Effector memory CD8-positive, alpha-beta T cell (primary cell): ENCODE results near the gene KRT33B.
"Not testable (repeated sequence)": the region's sequence is repeated elsewhere in the genome, so short reads cannot be mapped to it uniquely, and the experiment has no call there.

Experiments used
- ATAC-seq: fragments of 150-1000 bp; cut with Tn5 transposase; replicated peaks from 2 replicates; pipeline ENCODE4 v1.10.0; 2021; ENCODE audit warnings: mild to moderate bottlenecking, moderate library complexity
- DNase-seq, 3 experiments: peaks; one replicate each; pipeline ENCODE4 v3.0.0; 2021
- H3K27ac Mint-ChIP-seq, 2 donors: one replicate each; pipeline ENCODE4 v1.8.0; 2022; ENCODE audit warnings: mild to moderate bottlenecking in 2 of 2, mixed read lengths in 2 of 2, moderate library complexity in 2 of 2
- H3K27me3 Mint-ChIP-seq, 2 donors: one replicate each; pipeline ENCODE4 v1.8.0; 2022; ENCODE audit warnings: mixed read lengths in 2 of 2
- H3K36me3 Mint-ChIP-seq: one replicate; pipeline ENCODE4 v1.8.0; 2022; ENCODE audit warnings: mild to moderate bottlenecking, moderate library complexity, mixed read lengths; ENCODE audit not compliant: insufficient read depth
- H3K4me1 Mint-ChIP-seq, 2 donors: one replicate each; pipeline ENCODE4 v1.8.0; 2022; ENCODE audit warnings: low read depth in 2 of 2, mixed read lengths in 2 of 2
- H3K4me3 Mint-ChIP-seq, 2 donors: one replicate each; pipeline ENCODE4 v1.8.0; 2022; ENCODE audit warnings: mild to moderate bottlenecking in 2 of 2, mixed read lengths in 2 of 2, moderate library complexity in 2 of 2
- H3K9me3 Mint-ChIP-seq, 2 donors: one replicate each; pipeline ENCODE4 v1.8.0; 2022; ENCODE audit warnings: mixed read lengths in 2 of 2

Gene KRT33B

GRCh38 chr17:41403404-41404023, 33.9 kb upstream of the KRT33B start:
- peak overlapping the region; percentile 4 to 28 for H3K4me3 Mint-ChIP-seq
- no peaks in the 10 kb centered on the region for H3K36me3 Mint-ChIP-seq
- peaks cover 12 to 28% of the 10 kb centered on the region in 2 donors for H3K4me1 Mint-ChIP-seq
- ATAC-seq = no peak
- H3K9me3 Mint-ChIP-seq = no peaks in the 10 kb centered on the region
- peak overlapping the region; percentile 29 to 59 for H3K27ac Mint-ChIP-seq
- H3K27me3 Mint-ChIP-seq = peaks cover 5 to 6% of the 10 kb centered on the region in 2 donors
- no peak for DNase-seq

DNA sequence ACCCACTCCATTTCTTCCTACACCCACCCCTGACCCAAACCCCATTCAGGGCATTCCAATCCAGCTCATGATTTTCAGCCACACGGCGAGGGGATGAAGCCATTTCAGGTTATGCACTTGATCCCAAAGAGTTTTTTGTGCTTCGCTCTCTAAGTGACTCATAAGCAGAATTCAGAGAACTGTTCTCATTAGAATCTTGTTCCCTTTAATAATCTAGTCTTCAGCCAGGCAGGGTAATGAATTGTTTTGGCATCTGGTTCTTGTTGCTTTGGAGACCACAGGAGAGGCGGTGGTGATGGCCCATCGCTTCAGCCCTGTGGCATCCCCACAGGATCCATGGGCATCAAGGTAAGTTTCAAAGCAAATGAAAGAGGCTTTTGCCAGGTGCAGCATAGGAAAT, 32.5 kb upstream of the KRT33B start:
- DNase-seq = no peak
- Mint-ChIP-seq H3K9me3 (no peaks in the 10 kb centered on the region), H3K27me3 (peaks cover 0 to 15% of the 10 kb centered on the region in 2 donors), H3K4me1 (peaks cover 12 to 23% of the 10 kb centered on the region in 2 donors), H3K36me3 (no peaks in the 10 kb centered on the region), H3K4me3 (no peak overlapping the region), H3K27ac (peak overlapping the region in 1 of 2 donors; percentile 4)
- no peak for ATAC-seq

GRCh38 chr17:41396996-41397660, 27.5 kb upstream of the KRT33B start, which contains the start of gene KRT31:
TSS of gene KRT31 (minus strand) at chr17:41397608. CDS start at chr17:41397539, 69 bp downstream.
- no peak for ATAC-seq
- Mint-ChIP-seq H3K4me1 (peaks cover 0 to 2% of the 10 kb centered on the region in 2 donors), H3K27me3 (peaks cover 19 to 31% of the 10 kb centered on the region in 2 donors), H3K36me3 (peaks cover 3% of the 10 kb centered on the region), H3K4me3 (no peak within 1 kb of the TSS), H3K27ac (no peak within 1 kb of the TSS), H3K9me3 (no peaks in the 10 kb centered on the region)
- DNase-seq = no peak

- Mint-ChIP-seq H3K4me3 (no peak overlapping the region), H3K27me3 (peaks cover 25 to 37% of the 10 kb centered on the region in 2 donors), H3K36me3 (peaks cover 3% of the 10 kb centered on the region), H3K4me1 (peaks cover 0 to 2% of the 10 kb centered on the region in 2 donors), H3K9me3 (no peaks in the 10 kb centered on the region), H3K27ac (no peak overlapping the region)
- DNase-seq (no peak), ATAC-seq (no peak)
These were observed 26.7 kb upstream of the KRT33B start for GRCh38 chr17:41396340-41396739.

DNA sequence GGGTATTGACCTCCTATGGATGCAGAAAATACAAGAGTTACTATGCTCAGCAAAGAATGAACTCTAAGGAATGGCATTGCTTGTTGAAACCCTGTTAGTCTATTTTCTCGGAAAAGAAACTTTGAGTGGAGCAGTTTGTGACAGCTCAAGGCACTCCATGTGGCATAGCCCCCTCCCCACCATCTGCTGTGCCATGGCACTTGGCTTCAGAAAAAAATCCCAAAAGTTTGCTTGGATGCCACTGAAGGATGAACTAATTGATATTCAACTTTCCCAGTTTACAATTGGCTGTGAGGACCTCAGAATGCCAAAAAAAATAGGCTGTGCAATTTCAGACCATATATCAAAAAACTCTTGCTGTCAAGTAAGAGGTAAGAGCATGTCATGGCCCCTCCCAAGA, 26.0 kb upstream of the KRT33B start:
- ATAC-seq (no peak), DNase-seq (no peak)
- Mint-ChIP-seq H3K27me3 (peaks cover 30 to 45% of the 10 kb centered on the region in 2 donors), H3K27ac (no peak overlapping the region), H3K4me1 (peaks cover 0 to 2% of the 10 kb centered on the region in 2 donors), H3K36me3 (peaks cover 3% of the 10 kb centered on the region), H3K4me3 (no peak overlapping the region), H3K9me3 (no peaks in the 10 kb centered on the region)

- not testable (repeated sequence) for H3K36me3 Mint-ChIP-seq, DNase-seq, H3K4me1 Mint-ChIP-seq, H3K9me3 Mint-ChIP-seq, ATAC-seq, H3K27ac Mint-ChIP-seq, H3K4me3 Mint-ChIP-seq
- peaks cover 36 to 50% of the 10 kb centered on the region in 2 donors for H3K27me3 Mint-ChIP-seq
These were observed 25.4 kb upstream of the KRT33B start for GRCh38 chr17:41395044-41395443.

- no peak for DNase-seq
- ATAC-seq = no peak
- H3K4me3 Mint-ChIP-seq = no peak overlapping the region
- peaks cover 42 to 57% of the 10 kb centered on the region in 2 donors for H3K27me3 Mint-ChIP-seq
- peaks cover 0 to 2% of the 10 kb centered on the region in 2 donors for H3K4me1 Mint-ChIP-seq
- no peak overlapping the region for H3K27ac Mint-ChIP-seq
- no peaks in the 10 kb centered on the region for H3K9me3 Mint-ChIP-seq
- H3K36me3 Mint-ChIP-seq = peaks cover 3% of the 10 kb centered on the region
These were observed 24.8 kb upstream of the KRT33B start for GRCh38 chr17:41394254-41394996.

- H3K27me3 Mint-ChIP-seq = peaks cover 48 to 63% of the 10 kb centered on the region in 2 donors
- H3K36me3 Mint-ChIP-seq = peaks cover 3% of the 10 kb centered on the region
- no peak overlapping the region for H3K4me3 Mint-ChIP-seq
- no peaks in the 10 kb centered on the region for H3K4me1 Mint-ChIP-seq
- H3K9me3 Mint-ChIP-seq = no peaks in the 10 kb centered on the region
- DNase-seq (no peak), ATAC-seq (no peak)
- H3K27ac Mint-ChIP-seq = no peak overlapping the region
These were observed 24.2 kb upstream of the KRT33B start for GRCh38 chr17:41393826-41394225.

DNA sequence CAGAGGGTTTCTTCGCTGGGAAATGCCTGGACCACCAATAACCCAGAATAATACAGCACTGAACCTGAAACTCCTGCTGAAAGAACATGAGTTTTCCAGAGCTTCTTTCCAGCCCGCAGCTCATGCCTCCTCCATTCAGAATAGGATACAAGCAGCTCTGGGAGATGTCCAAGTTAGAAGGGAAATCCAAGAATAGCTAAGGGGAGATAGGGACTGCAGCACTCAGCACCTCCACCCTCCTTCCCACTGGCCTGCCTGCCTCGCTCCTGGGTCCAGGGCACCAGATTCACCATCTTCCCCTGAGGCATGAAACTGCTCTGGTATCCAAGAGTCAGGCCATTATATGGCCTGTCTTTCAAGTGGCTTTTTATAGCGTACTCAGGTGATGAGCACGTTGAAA, 23.7 kb upstream of the KRT33B start:
- Mint-ChIP-seq H3K4me1 (no peaks in the 10 kb centered on the region), H3K36me3 (peaks cover 3% of the 10 kb centered on the region), H3K4me3 (no peak overlapping the region), H3K9me3 (no peaks in the 10 kb centered on the region), H3K27me3 (peaks cover 53 to 67% of the 10 kb centered on the region in 2 donors), H3K27ac (no peak overlapping the region)
- no peak for DNase-seq
- no peak for ATAC-seq

- ATAC-seq = no peak
- no peaks in the 10 kb centered on the region for H3K4me1 Mint-ChIP-seq
- H3K9me3 Mint-ChIP-seq = peaks cover 0 to 3% of the 10 kb centered on the region in 2 donors
- H3K4me3 Mint-ChIP-seq = no peak overlapping the region
- H3K36me3 Mint-ChIP-seq = peaks cover 3% of the 10 kb centered on the region
- peaks cover 61 to 64% of the 10 kb centered on the region in 2 donors for H3K27me3 Mint-ChIP-seq
- no peak for DNase-seq
- H3K27ac Mint-ChIP-seq = no peak overlapping the region
These were observed 22.7 kb upstream of the KRT33B start for GRCh38 chr17:41392278-41392677.

- Mint-ChIP-seq H3K9me3 (peaks cover 4 to 6% of the 10 kb centered on the region in 2 donors), H3K36me3 (peaks cover 3% of the 10 kb centered on the region), H3K27me3 (peaks cover 62 to 65% of the 10 kb centered on the region in 2 donors), H3K27ac (no peak overlapping the region), H3K4me3 (no peak overlapping the region), H3K4me1 (no peaks in the 10 kb centered on the region)
- ATAC-seq (no peak), DNase-seq (no peak)
These were observed 21.9 kb upstream of the KRT33B start for GRCh38 chr17:41391535-41391934.

DNA sequence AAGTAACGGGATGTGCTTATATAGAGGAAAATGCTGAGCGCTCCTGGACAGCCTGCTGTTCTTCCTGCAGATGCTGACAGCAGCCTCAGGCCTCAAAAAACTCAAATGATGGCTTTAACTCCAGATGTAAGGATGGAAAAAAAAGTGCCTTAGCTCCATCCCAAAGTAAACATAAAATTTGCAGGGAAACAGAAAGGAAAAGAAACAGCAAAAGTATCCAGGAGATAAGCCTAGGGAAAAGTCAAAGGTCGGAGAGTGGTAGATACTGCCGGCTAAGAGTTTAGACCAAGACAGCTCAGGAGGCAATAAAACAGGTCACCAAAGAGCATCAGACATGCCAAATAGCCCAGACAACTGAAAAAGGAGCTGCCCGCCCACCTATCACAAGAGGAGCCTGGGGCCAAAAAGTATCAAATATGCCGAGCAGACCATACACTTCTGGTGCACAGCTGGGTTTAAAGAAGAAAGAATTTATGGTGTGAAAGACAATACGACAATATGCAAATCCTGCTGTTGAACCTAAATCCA, 20.9 kb upstream of the KRT33B start:
- H3K27ac Mint-ChIP-seq = no peak overlapping the region
- H3K36me3 Mint-ChIP-seq = peaks cover 3% of the 10 kb centered on the region
- ATAC-seq = no peak
- H3K9me3 Mint-ChIP-seq = peaks cover 6 to 8% of the 10 kb centered on the region in 2 donors
- no peak overlapping the region for H3K4me3 Mint-ChIP-seq
- H3K4me1 Mint-ChIP-seq = no peaks in the 10 kb centered on the region
- H3K27me3 Mint-ChIP-seq = peaks cover 62 to 69% of the 10 kb centered on the region in 2 donors
- no peak for DNase-seq

DNA sequence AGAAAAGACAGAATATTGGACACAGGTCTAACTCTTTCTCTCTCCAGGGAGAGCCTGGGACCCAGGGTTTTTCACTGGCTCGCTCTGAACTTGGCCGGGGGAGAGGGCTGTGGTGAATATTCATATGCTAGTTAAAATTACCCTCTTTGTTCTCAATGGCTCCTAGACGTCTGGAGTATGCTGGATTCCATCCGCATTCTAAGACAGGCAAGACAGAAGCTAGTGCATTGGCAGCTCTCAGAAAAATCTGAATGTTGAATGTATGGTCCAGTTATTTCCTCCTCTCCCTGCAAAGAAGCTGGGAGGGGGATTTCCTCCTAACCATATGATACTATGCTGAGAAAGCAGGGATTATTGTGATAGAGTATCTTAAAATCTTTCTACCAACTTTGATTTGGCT, 18.1 kb upstream of the KRT33B start:
- no peak overlapping the region for H3K27ac Mint-ChIP-seq
- peaks cover 6 to 8% of the 10 kb centered on the region in 2 donors for H3K9me3 Mint-ChIP-seq
- DNase-seq (no peak), ATAC-seq (no peak)
- no peak overlapping the region for H3K4me3 Mint-ChIP-seq
- H3K36me3 Mint-ChIP-seq = no peaks in the 10 kb centered on the region
- H3K27me3 Mint-ChIP-seq = peaks cover 48 to 71% of the 10 kb centered on the region in 2 donors
- H3K4me1 Mint-ChIP-seq = no peaks in the 10 kb centered on the region
